ENCODE results near the gene LPP.

DNA sequence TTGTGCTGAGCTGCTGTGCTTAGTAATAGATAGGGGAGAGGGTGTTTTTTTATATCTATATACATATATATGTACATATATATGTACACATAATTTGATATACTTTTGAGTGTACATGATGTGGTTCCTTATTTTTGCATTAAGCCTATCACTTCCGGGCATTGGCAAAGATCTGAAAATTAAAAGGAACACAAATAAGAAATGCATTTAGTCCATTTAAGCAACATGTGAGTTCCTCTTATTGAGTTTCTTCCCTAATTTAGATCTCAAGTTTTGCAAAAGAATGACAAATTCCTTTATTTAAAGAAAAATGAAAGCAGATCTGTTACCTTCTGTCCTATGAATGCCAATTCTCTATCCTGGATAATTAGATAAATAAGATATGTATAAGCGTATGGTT lies 435.1 kb downstream of the LPP start:
- TF ChIP-seq, protein P1, sequence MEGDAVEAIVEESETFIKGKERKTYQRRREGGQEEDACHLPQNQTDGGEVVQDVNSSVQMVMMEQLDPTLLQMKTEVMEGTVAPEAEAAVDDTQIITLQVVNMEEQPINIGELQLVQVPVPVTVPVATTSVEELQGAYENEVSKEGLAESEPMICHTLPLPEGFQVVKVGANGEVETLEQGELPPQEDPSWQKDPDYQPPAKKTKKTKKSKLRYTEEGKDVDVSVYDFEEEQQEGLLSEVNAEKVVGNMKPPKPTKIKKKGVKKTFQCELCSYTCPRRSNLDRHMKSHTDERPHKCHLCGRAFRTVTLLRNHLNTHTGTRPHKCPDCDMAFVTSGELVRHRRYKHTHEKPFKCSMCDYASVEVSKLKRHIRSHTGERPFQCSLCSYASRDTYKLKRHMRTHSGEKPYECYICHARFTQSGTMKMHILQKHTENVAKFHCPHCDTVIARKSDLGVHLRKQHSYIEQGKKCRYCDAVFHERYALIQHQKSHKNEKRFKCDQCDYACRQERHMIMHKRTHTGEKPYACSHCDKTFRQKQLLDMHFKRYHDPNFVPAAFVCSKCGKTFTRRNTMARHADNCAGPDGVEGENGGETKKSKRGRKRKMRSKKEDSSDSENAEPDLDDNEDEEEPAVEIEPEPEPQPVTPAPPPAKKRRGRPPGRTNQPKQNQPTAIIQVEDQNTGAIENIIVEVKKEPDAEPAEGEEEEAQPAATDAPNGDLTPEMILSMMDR (conservative IDR thresholded peaks at IDR 0.05) = no peak
- no peak for TF ChIP-seq EZH2 (IDR thresholded peaks at IDR 0.05; ENCODE audit: low read depth)

Measured in PC-9 (cell line).